BJ (cell line): ENCODE measurements around the gene RBMS1. TPM values are rescaled to one million over a fixed set of nuclear protein-coding genes. Genes with fewer than 3 reads are reported as not detected.

Experiments
- CTCF ChIA-PET: fragments of 350-600 bp; formaldehyde crosslinking; extraction: SDS; loops from one replicate; lab custom pipeline; 2021; ENCODE audit warnings: antibody characterized with exemption, inconsistent platforms; lab: Yijun Ruan, JAX
- POLR2A ChIA-PET: fragments of 300-600 bp; sonication (Branson Sonifier 250); formaldehyde crosslinking; extraction: SDS; loops from one replicate; lab custom pipeline; 2021; ENCODE audit warnings: antibody characterized with exemption; lab: Charles Lee
- DNase-seq: peaks from one replicate; pipeline ENCODE4 v3.0.0-alpha.2; 2011; ENCODE audit warnings: low read depth
- H3K27me3 ChIP-seq: 2 replicates; pipeline ENCODE4 v1.6.0; 2011; ENCODE audit warnings: low read length; ENCODE audit not compliant: control insufficient read depth, insufficient read depth
- H3K36me3 ChIP-seq: 2 replicates; pipeline ENCODE4 v1.5.1; 2011; ENCODE audit warnings: low read length; ENCODE audit not compliant: control insufficient read depth, insufficient read depth
- H3K4me3 ChIP-seq: 2 replicates; pipeline ENCODE4 v1.5.1; 2011; ENCODE audit warnings: low read depth, mild to moderate bottlenecking, control low read depth, low read length
- polyA plus RNA-seq: library from polyadenylated mRNA; depleted of rRNA; stranded (reverse); fragments of >200 nt; gene quantifications from 2 replicates; pipeline ENCODE4 v1.2.3, GENCODE V29; 2011
- TF ChIP-seq, protein P1 (sequence below): IDR thresholded peaks from 2 replicates; pipeline ENCODE4 v1.5.1; 2011; ENCODE audit warnings: low read depth, mild to moderate bottlenecking, control low read depth, inconsistent platforms, low read length, moderate library complexity; ENCODE audit not compliant: insufficient read depth

The RBMS1 gene
- polyA plus RNA-seq, 1 experiment: 80.1 TPM

DNA sequence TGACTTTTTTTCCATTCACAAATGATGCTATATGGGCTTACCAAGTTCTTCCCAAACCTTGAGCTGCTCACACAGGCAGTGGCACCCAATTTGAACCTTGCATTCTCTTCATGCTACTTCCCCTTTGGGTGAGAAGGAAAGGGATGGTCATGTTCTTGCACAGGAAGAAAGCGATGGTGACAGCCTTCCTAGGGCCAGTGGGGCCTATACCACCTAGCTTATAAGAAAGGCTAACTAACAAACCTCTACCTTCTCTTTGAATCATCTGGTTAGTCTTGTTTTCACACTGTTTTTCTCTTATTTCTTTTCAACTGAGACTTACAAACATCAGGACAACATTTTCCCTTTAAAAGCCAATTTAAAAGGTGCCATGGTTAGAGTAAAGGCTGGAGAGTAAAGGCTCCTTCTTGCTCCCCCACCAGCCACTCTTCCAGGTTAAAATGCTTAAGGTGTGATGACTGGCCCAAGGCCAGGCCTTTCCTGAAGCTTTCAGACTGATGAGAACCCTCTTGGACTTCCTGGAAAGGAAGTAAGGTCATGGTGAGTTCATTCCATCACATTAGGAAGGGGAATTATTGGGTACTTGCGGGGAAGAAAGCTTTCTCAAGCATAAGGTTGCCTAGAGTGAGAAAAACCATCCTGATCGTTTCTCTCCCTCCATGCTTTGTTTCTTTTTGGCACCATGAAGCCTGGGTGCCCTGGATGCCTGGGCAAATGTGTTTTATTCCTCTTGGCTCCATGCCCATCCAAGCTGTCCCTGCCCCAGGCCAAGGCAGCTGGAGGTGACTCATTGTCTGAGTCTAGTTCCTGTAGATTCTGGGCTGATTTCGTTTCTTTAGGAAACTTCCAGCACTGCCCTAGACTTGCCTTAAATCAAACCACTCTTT, 252.1 kb downstream of the RBMS1 start:
- CTCF ChIA-PET: interaction anchor here (1.0 to 3.3 kb wide), 3 partner anchors 10 to 191 kb away, joined by 3 to 20 read pairs (median 6); no protein-coding TSS in a partner anchor
- POLR2A ChIA-PET: no interaction called here
- TF ChIP-seq, protein P1, sequence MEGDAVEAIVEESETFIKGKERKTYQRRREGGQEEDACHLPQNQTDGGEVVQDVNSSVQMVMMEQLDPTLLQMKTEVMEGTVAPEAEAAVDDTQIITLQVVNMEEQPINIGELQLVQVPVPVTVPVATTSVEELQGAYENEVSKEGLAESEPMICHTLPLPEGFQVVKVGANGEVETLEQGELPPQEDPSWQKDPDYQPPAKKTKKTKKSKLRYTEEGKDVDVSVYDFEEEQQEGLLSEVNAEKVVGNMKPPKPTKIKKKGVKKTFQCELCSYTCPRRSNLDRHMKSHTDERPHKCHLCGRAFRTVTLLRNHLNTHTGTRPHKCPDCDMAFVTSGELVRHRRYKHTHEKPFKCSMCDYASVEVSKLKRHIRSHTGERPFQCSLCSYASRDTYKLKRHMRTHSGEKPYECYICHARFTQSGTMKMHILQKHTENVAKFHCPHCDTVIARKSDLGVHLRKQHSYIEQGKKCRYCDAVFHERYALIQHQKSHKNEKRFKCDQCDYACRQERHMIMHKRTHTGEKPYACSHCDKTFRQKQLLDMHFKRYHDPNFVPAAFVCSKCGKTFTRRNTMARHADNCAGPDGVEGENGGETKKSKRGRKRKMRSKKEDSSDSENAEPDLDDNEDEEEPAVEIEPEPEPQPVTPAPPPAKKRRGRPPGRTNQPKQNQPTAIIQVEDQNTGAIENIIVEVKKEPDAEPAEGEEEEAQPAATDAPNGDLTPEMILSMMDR: no peak

DNA sequence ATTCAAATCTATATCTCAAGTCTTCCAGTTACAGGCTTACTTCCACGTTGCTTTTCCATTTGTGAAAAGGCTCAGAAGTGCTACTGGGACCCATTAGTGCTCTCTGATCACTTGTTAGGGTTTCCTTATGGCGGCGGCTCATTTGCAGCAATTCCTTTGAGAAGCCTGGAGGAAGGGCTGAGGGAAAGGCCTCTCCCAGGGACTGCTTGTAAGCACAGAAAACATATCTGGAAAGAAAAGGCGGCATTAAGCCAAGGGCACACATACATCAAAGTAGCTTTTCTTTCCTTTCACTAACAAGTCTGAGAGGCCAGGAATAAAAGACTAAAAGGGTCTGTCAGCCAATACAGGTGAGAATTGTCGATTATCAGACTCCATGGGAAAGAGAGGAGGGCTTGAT, 254.2 kb downstream of the RBMS1 start:
- no peak overlapping the region for H3K4me3 ChIP-seq
- H3K27me3 ChIP-seq: no peaks in the 10 kb centered on the region
- no peak for DNase-seq
- no peaks in the 10 kb centered on the region for H3K36me3 ChIP-seq
- CTCF ChIA-PET: interaction anchor here (1.0 to 1.1 kb wide), 2 partner anchors 9 to 11 kb away, joined by 3 to 4 read pairs; no protein-coding TSS in a partner anchor
- POLR2A ChIA-PET: no interaction called here
- TF ChIP-seq, protein P1: no peak

More for the DNA sequence above, 252.1 kb downstream of the RBMS1 start:
- Histone ChIP-seq H3K36me3 (no peaks in the 10 kb centered on the region), H3K27me3 (no peaks in the 10 kb centered on the region), H3K4me3 (no peak overlapping the region)
- no peak for DNase-seq

- no peak for DNase-seq
- ChIA-PET POLR2A (no interaction called here), CTCF (interaction anchor here (1.1 to 2.3 kb wide), 2 partner anchors 13 to 16 kb away, joined by 3 to 8 read pairs; no protein-coding TSS in a partner anchor)
Measured at GRCh38 chr2:160238392-160238791, 255.2 kb downstream of the RBMS1 start.

GRCh38 chr2:160232905-160233475, 260.6 kb downstream of the RBMS1 start:
- POLR2A ChIA-PET: interaction anchor here (0.7 kb wide), 2 partner anchors 93 to 347 kb away, joined by 3 read pairs; no protein-coding TSS in a partner anchor

More at GRCh38 chr2:160238392-160238791, 255.2 kb downstream of the RBMS1 start:
- no peak overlapping the region for H3K4me3 ChIP-seq
- TF ChIP-seq, protein P1: no peak
- no peaks in the 10 kb centered on the region for H3K36me3 ChIP-seq
- no peaks in the 10 kb centered on the region for H3K27me3 ChIP-seq

More at GRCh38 chr2:160232905-160233475, 260.6 kb downstream of the RBMS1 start:
- no peak overlapping the region for H3K4me3 ChIP-seq
- no peaks in the 10 kb centered on the region for H3K27me3 ChIP-seq
- TF ChIP-seq, protein P1: no peak
- no peaks in the 10 kb centered on the region for H3K36me3 ChIP-seq
- DNase-seq: no peak
- CTCF ChIA-PET: interaction anchor here (0.9 kb wide), 1 partner anchor 13 kb away, joined by 3 read pairs; no protein-coding TSS in a partner anchor
